ENCODE measurements around the gene SLC9A9.

The SLC9A9 gene

GRCh38 chr3:143603774-143604173 is 244.5 kb downstream of the SLC9A9 start:
- DNase-seq (ENCODE audit: extremely low read depth in 1 of 2, low read depth in 1 of 2): no peak

GRCh38 chr3:143601723-143602484 is 246.4 kb downstream of the SLC9A9 start:
- DNase-seq (ENCODE audit: extremely low read depth in 1 of 2, low read depth in 1 of 2): no peak

GRCh38 chr3:143600756-143601718 is 247.2 kb downstream of the SLC9A9 start:
- DNase-seq (ENCODE audit: extremely low read depth in 1 of 2, low read depth in 1 of 2): no peak

GRCh38 chr3:143597774-143598652 is 250.3 kb downstream of the SLC9A9 start:
- DNase-seq (ENCODE audit: extremely low read depth in 1 of 2, low read depth in 1 of 2): no peak

DNA sequence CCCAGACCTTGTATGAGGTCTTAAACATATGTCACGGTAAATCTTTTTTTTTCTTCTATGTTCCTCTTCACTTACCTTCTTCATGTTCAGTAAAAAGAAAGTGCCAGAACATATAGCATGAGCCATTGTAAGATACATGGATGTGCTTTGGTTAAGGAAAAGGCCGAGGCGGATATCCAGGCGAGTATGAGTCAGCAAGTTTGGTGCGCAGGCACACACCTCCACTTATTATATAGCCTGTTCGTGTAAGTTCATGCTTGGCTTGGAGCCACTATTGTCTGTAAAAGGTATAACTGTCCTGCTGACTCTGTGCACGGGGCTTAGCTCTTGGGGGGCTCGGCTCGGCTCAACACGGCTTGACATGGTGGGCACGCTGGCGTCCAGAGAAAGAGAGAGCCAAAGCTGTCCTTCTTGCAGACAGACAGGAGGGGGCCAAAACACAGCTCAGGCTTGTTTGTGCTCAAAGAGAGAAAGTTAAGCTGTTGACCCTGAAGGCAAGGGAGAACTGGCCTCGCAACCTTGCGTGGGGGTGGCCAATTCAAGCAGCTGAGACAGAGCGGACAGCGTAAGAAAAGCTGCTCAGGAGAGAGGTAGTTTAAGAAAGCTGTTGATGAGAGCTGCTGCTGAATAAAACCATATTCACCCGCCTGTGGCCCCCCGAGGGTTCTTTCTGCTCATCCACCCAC is 251.2 kb downstream of the SLC9A9 start:
- no peak for DNase-seq (ENCODE audit: extremely low read depth in 1 of 2, low read depth in 1 of 2)

DNA sequence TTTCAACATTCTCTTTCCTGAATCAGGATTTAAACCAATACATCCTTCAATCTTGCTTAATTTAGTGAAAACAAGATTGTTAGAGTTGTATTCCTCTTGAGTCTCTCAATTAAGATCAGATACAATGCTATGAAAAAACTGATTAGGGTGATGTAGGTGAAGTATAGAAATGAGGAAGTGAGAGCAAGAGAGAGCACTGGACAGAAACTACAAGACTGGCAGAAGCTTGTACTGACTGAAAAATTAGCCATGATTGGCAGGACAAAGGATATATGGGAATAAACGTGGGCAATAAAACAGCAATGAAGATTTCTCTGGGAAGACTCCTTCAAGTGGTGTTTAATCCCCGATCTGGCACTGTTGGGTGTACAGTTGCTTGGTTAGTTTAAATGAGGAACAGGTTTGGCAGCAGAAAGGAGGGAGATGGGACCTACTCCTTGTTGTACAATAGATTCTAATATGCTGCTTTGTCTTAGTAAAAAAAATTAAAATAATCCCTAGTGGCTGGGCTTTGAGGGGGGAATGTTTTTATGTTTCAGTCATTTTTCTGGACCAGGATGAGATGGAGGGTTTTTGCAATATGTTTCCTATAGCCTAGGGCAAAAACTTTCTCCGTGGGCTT is 252.7 kb downstream of the SLC9A9 start:
- no peak for DNase-seq (ENCODE audit: extremely low read depth in 1 of 2, low read depth in 1 of 2)

DNA sequence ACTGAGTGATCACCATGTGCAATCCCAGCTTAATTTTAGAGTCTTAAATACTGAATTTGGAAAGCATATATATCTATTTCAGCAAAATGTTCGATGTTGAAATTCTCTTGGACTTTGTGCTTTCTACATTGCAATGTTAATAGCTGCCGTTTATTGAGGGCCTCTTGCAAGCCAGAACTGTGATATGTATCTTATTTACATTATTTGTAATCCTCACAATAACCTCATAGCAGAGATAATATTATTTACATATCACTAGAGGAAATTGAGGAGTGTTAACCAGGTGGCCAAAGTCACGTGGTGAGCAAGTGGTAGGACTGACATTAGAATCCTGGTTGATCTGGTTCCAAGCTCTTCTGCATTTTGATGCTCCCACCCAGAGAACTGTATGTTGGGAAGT is 254.1 kb downstream of the SLC9A9 start:
- no peak for DNase-seq (ENCODE audit: extremely low read depth in 1 of 2, low read depth in 1 of 2)

DNA sequence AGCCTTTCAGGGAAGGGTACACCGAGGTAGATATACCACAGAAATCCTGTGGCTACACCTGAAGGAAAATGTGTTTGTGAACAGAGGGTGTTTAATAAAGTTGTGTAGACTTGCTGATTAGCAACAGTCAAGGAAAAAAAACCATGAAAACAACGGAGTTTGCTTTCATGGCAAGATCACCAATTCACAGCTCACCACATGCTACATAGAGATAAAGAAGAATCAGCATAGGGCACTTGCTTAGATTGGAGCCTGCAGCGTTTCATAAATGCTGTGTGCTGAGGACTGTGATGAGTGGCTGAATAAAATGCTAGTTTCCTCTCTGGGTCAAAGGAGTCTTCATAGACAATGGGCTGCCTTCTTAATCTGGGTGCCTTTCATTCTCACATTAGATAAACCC is 257.6 kb downstream of the SLC9A9 start:
- no peak for DNase-seq (ENCODE audit: extremely low read depth in 1 of 2, low read depth in 1 of 2)

- no peak for DNase-seq (ENCODE audit: extremely low read depth in 1 of 2, low read depth in 1 of 2)
Measured at GRCh38 chr3:143586576-143586975, 261.7 kb downstream of the SLC9A9 start.

DNA sequence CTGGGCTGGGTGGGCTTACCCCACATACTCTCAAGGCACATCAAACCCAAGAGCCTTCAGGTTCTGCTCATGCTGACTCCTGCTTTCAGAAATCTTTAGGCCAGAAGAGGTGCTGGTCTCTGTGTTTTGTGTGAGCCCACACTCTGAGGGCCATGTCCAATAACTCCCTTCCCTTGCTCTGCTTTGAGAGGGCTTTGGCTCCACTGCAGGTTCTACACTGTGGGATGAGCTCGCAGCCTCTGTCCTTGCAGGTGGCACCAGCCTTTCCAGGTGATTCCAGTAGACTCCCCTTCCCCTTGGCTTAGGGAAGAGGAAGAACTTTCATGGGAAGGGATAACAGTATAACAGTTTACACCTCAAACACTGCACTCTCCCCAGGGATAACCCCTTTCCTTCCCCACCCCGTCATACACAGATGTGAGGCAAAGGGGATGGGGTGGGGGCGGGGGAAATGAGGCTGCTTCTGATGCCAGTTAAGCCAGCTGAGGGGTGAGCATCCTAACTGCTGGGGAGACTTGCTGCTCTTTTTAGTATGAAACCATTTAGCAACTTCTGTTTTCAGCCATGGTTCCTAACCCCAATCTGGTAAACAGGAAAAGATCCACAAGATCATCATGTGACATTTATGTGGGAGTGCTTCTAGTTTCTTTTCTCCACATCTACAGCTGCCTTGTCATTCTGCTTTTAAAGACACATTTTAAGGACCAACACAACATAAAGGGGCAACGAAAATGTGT is 262.4 kb downstream of the SLC9A9 start:
- DNase-seq (ENCODE audit: extremely low read depth in 1 of 2, low read depth in 1 of 2): peak in 1 of 2 donors; percentile 1

GRCh38 chr3:143584474-143584873 is 263.8 kb downstream of the SLC9A9 start:
- no peak for DNase-seq (ENCODE audit: extremely low read depth in 1 of 2, low read depth in 1 of 2)

GRCh38 chr3:143581972-143582722 is 266.1 kb downstream of the SLC9A9 start:
- DNase-seq (ENCODE audit: extremely low read depth in 1 of 2, low read depth in 1 of 2): no peak

DNA sequence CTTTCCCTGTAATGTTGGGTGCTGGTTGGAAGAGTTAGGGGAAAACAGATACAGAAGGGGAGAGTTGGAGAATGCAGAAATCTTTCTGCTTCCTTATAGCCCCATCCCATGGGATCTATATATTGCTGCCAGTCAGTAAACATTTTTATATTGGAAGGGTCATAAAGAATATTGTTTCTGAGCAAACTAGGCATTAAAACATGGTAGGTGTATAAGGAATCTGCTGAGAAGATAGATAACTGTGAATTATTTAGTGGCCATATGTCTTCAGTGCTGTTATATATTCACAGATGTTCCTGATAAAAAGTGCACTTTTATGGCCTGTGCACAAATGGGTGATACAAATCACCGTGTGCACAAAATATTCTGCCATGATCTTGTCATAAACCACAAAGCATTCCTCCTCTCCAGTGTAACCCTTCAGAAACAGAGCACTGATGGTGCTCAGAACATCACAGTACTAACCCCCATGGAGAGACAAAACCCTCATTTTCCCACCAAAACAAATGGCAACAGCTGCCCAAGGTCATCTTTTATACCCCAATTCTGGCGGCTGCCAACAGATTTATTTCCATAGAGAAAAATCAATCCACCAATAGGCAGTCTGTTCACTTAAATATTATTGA is 269.3 kb downstream of the SLC9A9 start:
- DNase-seq (ENCODE audit: extremely low read depth in 1 of 2, low read depth in 1 of 2): no peak

GRCh38 chr3:143576568-143577270 is 271.5 kb downstream of the SLC9A9 start:
- DNase-seq (ENCODE audit: extremely low read depth in 1 of 2, low read depth in 1 of 2): no peak

DNA sequence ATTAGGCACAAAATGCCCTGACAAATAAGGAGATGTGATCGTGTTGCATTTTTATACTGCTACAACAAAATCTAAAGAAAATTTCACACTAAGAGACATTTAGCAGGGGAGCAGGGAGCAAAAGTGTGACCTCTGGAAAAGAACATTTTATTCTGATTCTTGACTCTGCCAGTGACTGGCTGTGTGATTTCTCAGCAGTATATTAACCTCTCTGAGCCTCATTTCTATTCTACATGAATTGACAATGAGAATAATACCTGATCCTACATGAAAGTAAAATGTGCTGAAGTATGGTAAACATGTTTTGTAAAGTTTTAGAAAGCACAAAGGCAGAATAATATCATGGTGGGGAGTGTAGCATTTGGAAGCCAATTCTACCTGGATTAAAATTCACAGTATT is 273.3 kb downstream of the SLC9A9 start:
- DNase-seq (ENCODE audit: extremely low read depth in 1 of 2, low read depth in 1 of 2): no peak

- DNase-seq (ENCODE audit: extremely low read depth in 1 of 2, low read depth in 1 of 2): no peak
Measured at GRCh38 chr3:143573610-143574303, 274.5 kb downstream of the SLC9A9 start.

DNA sequence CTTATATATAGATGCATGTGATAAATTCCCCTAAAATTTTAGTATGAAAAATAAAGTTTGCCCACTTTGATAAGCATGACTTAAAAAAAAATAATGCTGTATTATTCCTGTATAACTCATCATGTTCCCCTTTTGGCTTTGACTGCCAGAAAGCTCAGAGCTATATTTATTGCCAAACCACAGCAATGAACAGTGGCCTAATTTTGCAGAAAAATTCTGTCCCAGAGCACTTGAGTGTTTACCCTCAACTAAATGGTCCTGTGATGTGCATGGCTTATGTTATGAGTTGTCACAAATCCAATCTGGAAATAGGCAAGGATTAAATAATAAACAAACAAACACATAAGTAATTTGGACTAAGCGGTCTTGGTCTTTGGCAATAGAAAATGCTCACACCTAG is 276.7 kb downstream of the SLC9A9 start:
- DNase-seq (ENCODE audit: extremely low read depth in 1 of 2, low read depth in 1 of 2): no peak
